ENCODE results near the gene CRISP2.
A peak's percentile ranks its signal among the peaks of the same experiment; 100 is the strongest.
"Not testable (repeated sequence)": the region's sequence is repeated elsewhere in the genome, so short reads cannot be mapped to it uniquely, and the experiment has no call there.

Gene CRISP2

DNA sequence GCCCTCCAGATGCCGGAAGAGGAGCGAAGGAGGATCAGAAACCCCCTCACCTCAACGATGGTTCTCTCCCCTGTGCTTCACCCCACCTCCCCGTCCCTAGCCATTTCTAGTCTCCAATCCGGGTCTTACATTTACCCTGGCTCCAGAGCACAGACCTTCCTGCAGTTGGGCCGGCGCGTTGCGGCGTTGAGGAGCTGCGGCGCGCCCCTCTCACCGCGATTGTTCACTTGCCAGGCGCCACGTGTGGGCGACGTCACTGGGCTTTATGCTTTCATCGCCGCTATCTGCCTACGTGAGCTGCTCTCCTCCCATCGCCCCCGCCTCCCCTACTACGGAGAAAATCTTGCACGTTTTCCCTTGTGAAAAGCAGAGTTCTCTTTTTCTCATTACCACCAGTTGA lies at the start of gene CRISP2:
TSS of gene CRISP2 (minus strand) at position 198 of the 400 bp plus-strand sequence. CDS start 4,347 bp downstream, outside the sequence.
- peak; percentile 26 for DNase-seq

- DNase-seq: no peak
Observed at GRCh38 chr6:49744259-49744658, 30.9 kb upstream of the CRISP2 start, which contains the start of gene CRISP3. TSS of gene CRISP3 (minus strand) at chr6:49744388. CDS start at chr6:49744367, 21 bp downstream.

DNA sequence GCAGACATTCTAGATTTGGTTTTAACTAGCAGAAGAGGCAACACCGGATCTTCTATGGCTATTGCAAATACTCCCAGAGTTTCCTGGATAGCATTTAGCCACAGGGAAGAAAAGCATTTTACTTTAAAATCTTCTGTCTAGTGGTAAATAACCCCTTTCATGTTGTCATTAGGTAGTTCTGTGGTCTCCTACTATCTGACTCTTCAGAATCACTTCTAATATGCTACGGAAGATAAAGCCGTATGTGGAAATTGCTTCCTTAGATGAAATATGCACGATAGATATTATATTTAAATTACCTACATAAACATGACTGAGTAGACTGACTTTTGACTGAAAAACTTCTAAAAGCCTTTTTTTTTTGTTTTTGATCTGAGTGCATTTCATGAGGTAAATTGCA lies 30.1 kb upstream of the CRISP2 start:
- DNase-seq: no peak

DNA sequence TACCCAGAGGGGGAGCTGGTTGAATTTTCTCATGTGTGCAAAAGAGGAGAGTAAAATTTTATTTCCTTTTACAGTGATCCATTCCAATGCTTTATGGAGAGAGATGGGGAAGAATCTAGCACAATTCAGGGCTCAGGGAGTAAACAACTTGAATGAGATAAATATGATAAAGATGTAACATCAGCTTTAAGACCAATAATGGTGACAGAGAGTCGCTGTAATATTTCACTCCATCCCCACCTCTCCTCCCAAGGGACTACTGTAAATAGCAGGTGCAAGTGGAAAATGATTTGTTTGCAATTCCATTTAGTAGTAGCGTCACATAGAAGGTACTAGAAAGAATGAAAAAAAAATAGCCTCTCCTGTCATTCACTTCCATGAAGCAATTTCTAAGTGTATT lies 26.1 kb upstream of the CRISP2 start:
- peak; percentile 31 for DNase-seq

- no peak for DNase-seq
Observed at GRCh38 chr6:49736017-49736508, 22.7 kb upstream of the CRISP2 start.

GRCh38 chr6:49733680-49734079 lies 20.3 kb upstream of the CRISP2 start:
- no peak for DNase-seq

DNA sequence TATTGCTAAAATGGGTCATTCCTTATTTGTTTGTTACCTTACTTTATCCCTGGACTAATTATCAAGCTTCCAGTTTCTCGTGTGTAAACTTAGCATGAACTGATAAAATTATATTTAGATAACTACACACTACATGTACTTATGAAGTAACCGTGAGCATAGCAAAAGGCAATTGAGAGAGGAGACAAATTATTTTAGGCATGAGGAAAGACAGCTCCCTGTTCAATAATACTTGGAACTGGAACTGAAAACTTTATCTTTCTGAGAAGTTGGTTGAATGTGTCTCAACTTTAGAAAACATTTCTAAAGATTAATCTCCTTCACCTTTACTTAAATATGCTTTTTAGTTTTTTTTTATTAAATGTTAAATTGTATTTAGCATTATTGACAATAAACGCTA lies 19.4 kb upstream of the CRISP2 start:
- no peak for DNase-seq

DNA sequence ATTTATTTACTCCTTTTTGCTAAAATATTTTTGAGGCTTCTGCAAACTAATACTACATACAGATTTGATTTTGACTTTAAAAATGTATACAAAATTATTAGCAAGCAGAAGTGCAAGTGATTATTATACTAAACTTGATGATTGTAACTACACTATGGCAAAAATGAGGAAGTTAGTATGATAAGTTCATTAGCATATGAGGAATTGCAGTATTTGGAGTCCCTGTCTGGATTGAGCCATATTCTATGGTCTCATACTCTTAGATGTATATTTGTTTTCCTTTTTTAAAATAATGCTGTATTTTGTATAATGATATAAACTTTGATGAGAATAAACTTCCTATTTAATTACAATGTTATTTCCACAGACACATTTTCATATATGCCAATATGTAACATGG lies 16.9 kb upstream of the CRISP2 start:
- DNase-seq: no peak

DNA sequence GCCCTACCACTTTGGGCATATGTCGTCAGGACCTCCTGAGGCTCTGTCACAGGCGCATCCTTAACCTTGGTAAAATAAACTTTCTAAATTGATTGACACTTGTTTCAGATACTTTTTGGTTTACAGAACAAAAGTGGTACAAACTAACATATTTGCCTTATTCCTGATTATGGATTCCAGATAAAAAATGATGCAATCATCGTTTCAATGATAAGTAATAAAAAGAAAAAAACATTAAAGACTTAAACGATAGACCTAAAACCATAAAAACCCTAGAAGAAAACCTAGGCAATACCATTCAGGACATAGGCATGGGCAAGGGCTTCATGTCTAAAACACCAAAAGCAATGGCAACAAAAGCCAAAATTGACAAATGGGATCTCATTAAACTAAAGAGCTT lies 10.6 kb upstream of the CRISP2 start:
- DNase-seq: not testable (repeated sequence)

- no peak for DNase-seq
Observed at GRCh38 chr6:49721297-49721696, 8.0 kb upstream of the CRISP2 start.

DNA sequence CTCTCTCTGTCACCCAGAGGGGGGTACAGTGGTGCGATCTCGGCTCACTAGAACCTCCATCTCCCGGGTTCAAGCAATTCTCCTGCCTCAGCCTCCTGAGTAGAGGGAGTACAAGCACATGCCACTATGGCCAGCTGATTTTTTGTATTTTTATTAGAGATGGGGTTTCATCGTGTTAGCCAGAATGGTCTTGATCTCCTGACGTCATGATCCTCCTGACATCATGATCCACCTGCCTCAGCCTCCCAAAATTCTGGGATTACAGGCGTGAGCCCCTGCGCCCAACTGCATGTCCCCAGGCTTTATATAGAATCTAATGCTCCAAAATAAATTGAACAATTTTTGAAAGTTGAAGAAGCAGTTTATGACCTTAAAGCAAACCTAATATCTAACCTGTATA lies 7.0 kb upstream of the CRISP2 start:
- DNase-seq: no peak

DNA sequence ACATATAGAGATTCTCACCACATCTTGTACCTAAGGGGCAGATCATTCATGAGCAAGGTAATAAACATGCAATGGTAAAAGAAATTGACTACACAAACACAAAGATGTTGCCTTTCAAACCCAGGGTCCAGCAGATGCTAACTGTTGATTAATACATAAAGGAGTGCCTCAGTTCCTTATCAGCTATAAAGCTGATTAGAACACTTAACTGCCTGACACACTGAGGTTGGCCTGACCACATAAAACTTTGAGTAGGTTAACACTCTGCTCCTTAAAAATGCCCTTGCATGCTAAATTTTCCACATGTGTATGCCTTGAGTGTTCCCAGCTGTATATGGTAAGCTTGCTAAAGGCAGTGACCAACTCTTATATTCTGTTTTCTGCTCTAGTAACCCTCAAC lies 14.9 kb downstream of the CRISP2 start:
- no peak for DNase-seq

DNA sequence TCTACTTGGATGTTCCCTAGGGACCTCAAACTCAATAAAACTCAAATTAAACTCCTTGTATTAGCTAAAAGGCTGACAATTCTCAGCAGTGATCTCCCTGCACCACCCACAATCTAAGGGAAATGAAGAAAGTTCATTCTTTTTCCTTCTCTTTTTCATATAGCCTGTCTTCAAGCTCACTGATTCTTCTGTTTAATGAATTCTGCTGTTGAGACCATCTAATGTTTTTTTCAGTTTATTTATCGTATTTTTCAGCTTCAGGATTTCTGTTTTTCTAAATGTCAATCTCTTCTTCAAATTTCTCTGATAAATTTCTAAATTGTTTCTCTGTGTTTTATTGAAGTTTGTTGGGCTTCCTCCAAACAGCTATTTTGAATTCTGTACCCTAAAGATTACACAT lies 19.8 kb downstream of the CRISP2 start:
- no peak for DNase-seq

- DNase-seq: no peak
Observed at GRCh38 chr6:49692534-49692933, 20.8 kb downstream of the CRISP2 start.

DNA sequence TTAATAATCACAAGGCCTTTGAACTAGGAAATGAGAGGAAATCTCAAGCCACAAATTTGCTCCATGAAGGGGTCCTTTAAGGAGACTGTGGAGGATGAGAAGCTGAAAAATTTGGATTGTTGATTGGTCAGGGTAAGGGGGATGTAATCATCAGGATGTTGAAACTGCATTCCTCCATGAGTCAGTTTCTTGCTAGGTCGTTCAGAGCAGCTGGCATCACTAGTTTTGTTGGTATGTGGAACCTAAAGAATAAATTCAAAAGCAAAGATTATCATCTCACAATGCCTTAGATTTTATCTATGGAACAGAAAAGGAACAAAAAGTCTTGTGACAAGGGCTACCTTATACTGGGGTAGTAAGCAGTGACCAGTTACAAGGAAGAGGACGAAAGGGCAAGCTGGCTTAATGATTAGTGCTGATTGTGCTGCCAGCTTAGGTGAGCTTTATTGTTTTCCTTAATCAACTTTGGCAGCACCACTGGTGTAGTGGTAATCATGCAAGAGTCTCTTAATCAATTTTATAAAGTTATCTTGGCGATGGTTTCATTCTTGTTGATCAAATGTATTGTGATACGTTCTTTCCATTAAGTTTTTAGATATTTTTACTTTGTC lies 36.6 kb downstream of the CRISP2 start:
- no peak for DNase-seq

DNA sequence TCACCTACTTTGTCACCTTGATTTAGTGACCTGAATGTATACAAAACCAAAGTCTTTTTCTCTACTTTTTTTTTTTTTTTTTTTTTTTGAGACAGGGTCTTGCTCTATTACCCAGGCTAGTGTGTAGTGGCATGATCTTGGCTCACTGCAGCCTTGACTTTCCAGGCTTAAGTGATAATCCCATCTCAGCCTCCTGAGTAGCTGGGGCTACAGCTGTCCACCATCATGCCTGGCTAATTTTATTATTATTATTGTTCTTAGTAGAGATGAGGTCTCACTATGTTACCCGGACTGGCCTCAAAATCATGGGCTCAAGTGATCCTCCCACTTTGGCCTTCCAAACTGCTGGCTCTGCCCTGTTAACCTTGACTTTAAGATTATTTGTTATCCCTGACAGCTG lies 37.5 kb downstream of the CRISP2 start:
- DNase-seq: no peak

DNA sequence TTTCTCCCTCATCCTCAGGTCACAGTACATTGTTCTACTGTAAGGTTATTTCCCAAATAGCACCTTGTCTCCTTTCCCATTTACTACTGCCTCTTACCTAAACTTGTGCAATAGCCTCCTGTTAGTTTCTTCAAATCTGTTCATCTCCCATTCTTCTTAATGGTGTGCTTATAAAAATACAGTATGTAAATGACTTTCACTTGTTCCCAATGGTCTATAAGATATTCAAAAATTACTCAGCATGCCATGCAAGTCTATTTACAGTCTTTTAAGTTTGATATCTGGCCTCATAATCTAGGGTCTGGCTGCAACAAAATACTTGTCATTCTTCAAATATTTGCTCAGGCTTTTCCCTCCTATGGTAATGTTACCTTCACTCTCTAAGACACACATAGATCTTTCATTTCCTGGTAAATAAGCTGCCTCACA lies 45.2 kb downstream of the CRISP2 start:
- no peak for DNase-seq

GRCh38 chr6:49666930-49667757 lies 46.2 kb downstream of the CRISP2 start:
- DNase-seq: no peak

GRCh38 chr6:49666480-49666879 lies 46.9 kb downstream of the CRISP2 start:
- no peak for DNase-seq

DNA sequence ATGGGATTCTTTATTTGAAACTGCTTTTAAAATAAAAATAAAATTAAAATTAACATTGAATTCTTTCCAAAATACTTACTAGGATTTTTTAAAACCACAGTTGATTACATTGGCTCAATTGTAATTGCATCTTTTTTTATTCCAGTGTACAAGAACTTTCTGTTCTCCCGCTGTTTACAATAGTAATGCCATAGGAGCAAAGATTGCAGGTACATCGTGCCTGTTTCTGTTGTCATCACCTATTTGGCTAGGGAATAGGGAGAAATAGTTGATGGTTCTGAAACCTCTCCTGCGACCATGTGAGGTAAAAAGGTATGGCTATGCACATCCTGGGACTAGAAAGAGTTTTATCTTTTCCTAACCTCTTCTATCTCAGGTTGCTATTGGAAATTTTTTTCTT lies 48.5 kb downstream of the CRISP2 start:
- DNase-seq: no peak

- not testable (repeated sequence) for DNase-seq
Observed at GRCh38 chr6:49664054-49664453, 49.3 kb downstream of the CRISP2 start.

- DNase-seq: no peak
Observed at GRCh38 chr6:49662892-49663261, 50.5 kb downstream of the CRISP2 start.

GRCh38 chr6:49662231-49662891 lies 51.0 kb downstream of the CRISP2 start:
- no peak for DNase-seq

DNA sequence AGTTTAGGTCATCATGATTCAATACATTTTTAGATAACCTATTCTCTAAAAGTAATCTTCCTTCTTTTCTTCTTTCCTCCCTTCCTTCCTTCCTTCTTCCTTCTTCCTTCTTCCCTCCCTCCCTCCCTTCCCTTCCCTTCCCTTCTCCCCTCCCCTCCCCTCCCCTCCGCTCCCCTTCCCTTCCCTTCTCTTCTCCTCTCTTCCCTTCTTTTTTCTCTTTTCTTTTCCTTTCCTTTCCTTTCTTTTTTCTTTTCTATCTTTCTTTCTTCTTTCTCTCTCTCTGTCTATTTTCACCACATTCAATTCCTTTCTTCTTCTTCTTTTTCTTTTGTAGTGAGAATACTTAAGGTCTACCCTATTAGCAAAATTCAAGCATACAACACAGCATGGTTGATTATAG lies 59.4 kb downstream of the CRISP2 start:
- no peak for DNase-seq

Measured in NCI-H526 treated with DMSO at 0.1 percent for 48 hours (cell line).